ENCODE data around the gene EIF3A.

DNA sequence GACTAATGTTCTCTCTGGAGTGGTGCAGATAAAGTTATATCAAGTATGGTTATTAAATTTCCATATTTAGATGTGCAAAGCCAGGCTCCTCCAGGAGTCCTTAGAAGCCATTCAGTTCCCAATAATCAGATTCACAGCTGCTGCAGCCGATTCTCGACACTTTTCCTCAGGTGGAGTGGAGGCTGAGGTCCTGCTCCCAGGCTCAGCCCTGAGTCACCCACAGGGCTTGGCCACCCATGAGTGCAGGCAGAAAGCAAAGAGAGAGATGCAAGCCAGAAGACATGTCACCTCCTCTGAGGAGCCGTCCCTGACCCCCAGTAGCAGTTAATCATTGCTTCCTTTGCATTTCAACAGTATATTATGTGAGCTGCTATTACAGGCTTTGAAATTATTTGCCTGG, 87.4 kb downstream of the EIF3A start:
- TF ChIP-seq POLR2AphosphoS5 (IDR thresholded peaks at IDR 0.05) (no peak), POLR2A (IDR thresholded peaks at IDR 0.05) (no peak)
